RWPE1 (cell line): ENCODE results near the gene LRP3.

Source experiments
- CTCF ChIA-PET: fragments of 350-600 bp; sonication (Branson Sonifier 250); formaldehyde crosslinking; extraction: SDS; loops from one replicate; lab custom pipeline; 2021; lab: Yijun Ruan, JAX
- POLR2A ChIA-PET: fragments of 400-600 bp; formaldehyde crosslinking; extraction: SDS; loops from one replicate; lab custom pipeline; 2020; ENCODE audit warnings: antibody characterized with exemption; ENCODE audit not compliant: low non-redundant PET; lab: Yijun Ruan, JAX
- DNase-seq: peaks from one replicate; pipeline ENCODE4 v3.0.0; 2012; ENCODE audit warnings: low spot score
- H3K27ac ChIP-seq: fragments of 450-650 bp; 2 replicates; pipeline ENCODE4 v1.5.1; 2017
- CTCF ChIP-seq: fragments of 450-650 bp; conservative IDR thresholded peaks from 2 replicates; pipeline ENCODE4 v1.5.1; 2017; ENCODE audit warnings: low read depth, mild to moderate bottlenecking

LRP3 gene

GRCh38 chr19:33249740-33250366 lies 55.7 kb downstream of the LRP3 start:
- CTCF ChIA-PET, result interaction anchor here (1.1 to 1.2 kb wide), 2 partner anchors 51 to 157 kb away, joined by 3 to 6 read pairs; no protein-coding TSS in a partner anchor
- DNase-seq, result no peak
- no peak for TF ChIP-seq CTCF
- H3K27ac ChIP-seq, result no peak overlapping the region
- POLR2A ChIA-PET, result no interaction called here

- POLR2A ChIA-PET, result no interaction called here
Measured at GRCh38 chr19:33250500-33250899, 56.4 kb downstream of the LRP3 start.

GRCh38 chr19:33251076-33251475 lies 56.9 kb downstream of the LRP3 start:
- POLR2A ChIA-PET, result no interaction called here

More at GRCh38 chr19:33250500-33250899, 56.4 kb downstream of the LRP3 start:
- CTCF ChIA-PET, result no interaction called here
- no peak for DNase-seq
- no peak for TF ChIP-seq CTCF
- H3K27ac ChIP-seq, result no peak overlapping the region

GRCh38 chr19:33251526-33252090 lies 57.5 kb downstream of the LRP3 start:
- TF ChIP-seq CTCF, result no peak
- H3K27ac ChIP-seq, result no peak overlapping the region
- DNase-seq, result no peak
- POLR2A ChIA-PET, result no interaction called here
- CTCF ChIA-PET, result no interaction called here

More at GRCh38 chr19:33251076-33251475, 56.9 kb downstream of the LRP3 start:
- H3K27ac ChIP-seq, result no peak overlapping the region
- no peak for TF ChIP-seq CTCF
- CTCF ChIA-PET, result no interaction called here
- no peak for DNase-seq

- no peak for DNase-seq
- no peak overlapping the region for H3K27ac ChIP-seq
- TF ChIP-seq CTCF, result no peak
- ChIA-PET POLR2A (no interaction called here), CTCF (no interaction called here)
Measured at GRCh38 chr19:33252418-33252962, 58.4 kb downstream of the LRP3 start.

- ChIA-PET POLR2A (no interaction called here), CTCF (no interaction called here)
- no peak for TF ChIP-seq CTCF
- no peak overlapping the region for H3K27ac ChIP-seq
- DNase-seq, result no peak
Measured at GRCh38 chr19:33252971-33253370, 58.8 kb downstream of the LRP3 start.
